ENCODE results near the gene CCDC124.

The CCDC124 gene

DNA sequence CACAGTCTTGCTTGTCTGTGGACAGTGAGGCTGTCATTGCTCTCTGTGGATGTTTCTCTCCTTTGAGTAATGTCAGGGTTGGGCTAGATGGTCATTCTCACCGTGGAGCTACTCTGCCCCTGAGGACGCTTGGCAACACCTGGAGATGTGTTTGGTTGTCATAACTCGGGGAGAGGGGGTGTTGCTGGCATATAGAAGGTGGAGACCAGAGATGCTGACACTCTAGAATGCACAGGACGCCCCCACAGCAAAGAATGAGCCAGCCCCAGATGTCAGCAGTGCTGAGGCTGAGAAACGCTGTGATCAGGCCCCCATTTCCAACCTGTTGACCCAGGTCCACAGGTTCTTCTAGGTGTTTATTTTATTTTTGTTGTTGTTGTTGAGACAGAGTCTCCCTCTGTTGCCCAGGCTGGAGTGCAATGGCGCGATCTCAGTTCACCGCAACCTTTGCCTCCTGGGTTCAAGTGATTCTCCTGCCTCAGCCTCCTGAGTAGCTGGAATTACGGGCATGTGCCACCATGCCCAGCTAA is 4.6 kb downstream of the CCDC124 start:
- no peak for FAIRE-seq

DNA sequence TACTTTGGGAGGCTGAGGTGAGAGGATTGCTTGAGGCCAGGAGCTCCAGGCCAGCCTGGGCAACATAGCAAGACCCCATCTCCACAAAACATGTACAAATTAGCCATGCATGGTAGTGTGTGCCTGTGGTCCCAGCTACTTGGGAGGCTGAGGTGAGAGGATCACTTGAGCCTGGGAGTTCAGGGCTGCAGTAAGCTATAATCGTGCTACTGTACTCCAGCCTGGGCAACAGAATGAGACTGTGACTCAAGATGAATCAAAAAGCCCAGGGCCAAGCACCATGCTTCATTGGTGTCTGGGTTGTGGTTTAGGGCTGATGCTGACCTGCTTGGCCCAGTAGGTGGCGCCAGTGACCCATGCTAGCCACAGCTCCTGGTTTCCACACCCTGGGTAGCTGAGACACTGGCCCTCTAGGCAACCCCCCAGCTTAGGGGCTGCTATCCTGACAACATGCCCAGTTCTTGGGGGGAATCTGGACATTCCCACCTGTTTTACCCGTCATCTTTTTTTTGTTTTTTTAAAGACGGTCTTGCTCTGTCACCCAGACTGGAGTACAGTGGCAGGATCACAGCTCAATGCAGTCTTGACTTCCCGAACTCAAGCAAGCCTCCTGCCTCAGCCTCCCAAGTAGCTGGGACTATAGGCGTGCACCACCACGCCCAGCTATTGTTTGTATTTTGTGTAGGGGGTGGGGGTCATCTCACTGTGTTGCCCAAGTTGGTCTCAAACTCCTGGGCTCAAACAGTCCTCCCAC is 5.5 kb downstream of the CCDC124 start:
- FAIRE-seq = no peak

DNA sequence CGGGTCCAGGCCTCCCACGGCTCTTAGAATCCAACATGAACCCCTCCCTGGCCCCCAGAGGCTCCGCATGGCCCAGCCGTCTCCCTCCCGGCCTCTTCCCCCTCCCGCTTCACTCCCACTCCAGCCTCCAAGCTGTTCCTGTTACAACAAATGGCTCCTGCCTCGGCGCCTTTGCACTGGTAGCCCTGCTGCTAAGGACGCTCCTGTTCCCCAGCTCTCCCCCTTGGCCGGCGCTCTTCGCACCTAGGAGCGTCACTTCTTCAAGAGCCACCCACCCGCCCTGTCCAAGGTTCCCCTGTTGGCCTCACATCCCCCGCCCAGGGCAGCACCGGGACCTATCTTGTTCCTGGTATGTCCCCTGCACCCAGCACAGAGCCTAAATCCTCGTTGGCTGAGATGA is 9.4 kb downstream of the CCDC124 start:
- no peak for FAIRE-seq

DNA sequence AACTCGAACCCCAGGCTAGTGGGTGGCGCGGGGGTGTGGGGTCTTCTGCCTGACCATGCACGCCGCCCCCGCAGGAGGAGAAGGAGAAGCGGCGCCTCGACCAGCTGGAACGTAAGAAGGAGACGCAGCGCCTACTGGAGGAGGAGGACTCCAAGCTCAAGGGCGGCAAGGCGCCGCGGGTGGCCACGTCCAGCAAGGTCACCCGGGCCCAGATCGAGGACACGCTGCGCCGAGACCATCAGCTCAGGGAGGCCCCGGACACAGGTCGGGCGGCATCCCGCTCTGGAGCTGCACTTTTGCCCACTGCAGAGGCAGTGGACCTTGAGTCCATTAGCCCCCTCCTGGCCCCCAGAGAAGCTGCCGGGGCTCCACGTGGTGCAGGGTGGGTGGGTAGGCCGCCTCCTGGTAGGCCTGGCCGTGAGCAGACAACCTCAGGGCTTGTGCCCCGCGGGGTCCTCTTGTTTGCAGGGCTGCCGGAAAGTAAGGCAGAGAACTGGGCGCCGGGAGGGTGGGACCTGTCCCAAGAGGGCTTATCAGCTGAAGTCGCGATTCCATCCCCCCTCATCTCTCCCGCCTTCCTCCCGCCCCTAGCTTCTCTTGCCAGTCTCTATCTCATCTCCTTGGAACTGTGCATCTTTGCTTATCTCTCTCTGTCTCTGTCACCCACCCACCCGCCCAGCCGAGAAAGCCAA is 9.9 kb downstream of the CCDC124 start:
- no peak for FAIRE-seq

DNA sequence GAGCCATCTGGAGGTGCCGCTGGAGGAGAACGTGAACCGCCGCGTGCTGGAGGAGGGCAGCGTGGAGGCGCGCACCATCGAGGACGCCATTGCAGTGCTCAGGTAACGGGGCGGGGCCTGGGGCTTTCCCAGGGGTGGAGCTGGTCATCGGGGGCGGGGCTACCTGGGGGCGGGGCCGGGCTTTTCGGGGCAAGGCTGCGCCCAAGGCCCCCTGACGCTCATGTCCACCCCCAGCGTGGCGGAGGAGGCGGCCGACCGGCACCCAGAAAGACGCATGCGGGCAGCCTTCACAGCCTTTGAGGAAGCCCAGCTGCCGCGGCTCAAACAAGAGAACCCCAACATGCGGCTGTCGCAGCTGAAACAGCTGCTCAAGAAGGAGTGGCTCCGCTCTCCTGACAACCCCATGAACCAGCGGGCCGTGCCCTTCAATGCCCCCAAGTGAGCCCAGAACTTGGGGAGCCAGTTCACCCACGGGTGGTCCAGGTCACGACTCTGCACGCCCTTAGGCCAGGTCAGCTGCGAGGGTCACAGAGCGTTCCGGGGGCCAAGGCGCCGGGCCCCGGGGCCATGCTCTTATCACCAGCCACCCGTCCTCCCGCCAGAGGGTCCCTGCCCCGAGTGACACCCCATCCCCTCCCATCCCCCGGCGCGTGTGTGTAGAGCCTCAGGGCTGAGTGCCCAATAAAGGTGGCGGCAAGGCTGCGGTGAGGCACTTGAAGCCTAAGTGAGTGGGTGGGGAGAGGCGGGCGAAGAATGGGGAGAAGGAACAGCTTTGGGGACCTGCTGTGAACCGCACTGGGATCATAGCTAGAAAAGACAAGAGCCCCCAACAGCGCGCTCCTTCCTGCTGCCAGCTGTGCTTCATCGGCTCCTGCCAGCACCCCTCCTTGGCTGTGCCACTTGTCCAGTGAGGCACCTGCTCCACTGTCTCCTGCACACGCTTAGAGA is 10.7 kb downstream of the CCDC124 start:
- FAIRE-seq = no peak

DNA sequence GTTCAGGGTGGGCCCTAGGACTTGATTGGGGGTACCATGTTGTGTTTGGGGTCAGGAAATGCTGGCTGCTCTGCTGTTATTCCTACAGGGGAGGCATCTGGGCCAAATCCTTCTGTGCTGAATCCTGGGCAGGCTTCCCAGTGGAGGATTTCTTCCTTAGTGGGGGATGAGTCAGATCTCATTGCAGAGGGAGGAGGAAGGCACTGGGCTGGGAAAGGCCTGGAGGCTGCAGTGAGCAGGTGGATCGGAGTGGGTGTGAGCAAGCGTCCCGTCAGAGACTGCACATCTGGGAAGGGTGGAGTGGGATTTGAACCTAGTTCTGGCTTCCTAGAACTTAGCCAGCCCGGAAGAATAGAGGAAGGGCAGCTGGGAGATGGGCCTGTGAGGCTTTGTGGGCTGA is 11.5 kb downstream of the CCDC124 start:
- no peak for FAIRE-seq

DNA sequence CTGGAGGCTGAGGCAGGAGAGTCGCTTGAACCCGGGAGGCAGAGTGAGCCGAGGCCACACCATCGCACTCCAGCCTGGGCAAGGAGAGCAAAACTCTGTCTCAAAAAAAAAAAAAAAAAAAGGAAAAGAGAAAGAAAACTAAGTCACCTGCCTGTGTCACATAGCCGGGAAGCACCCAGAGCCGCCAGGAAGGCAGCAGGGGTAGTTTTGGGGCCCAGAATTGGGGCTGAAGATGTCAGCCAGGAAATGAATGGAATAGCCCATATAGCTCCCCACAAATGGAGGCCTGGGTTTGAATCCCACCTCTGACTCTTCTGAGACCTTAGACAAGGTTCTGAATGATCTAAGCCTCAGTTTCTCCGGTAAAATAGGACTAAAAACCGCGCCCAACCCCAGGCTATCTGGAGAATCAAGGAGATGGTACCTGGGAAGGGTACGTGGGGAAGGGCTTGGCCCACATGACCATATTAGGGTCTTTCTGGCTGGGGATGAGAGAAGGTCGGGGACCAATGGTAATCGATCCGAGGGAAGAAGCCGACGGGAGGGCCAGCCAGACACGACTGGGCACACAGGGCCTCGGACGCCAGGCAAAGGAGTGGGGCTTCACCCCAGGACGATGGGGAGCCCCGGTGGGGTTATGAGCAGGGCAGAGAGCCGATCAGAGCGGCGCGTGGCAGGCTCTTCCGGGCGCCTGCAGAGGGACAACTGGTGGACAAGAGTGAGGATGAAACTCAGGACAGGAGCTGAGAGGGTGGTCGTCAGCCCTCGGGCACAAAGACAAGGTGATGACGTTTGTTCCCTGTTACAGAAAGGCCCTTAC is 14.4 kb downstream of the CCDC124 start:
- no peak for FAIRE-seq

DNA sequence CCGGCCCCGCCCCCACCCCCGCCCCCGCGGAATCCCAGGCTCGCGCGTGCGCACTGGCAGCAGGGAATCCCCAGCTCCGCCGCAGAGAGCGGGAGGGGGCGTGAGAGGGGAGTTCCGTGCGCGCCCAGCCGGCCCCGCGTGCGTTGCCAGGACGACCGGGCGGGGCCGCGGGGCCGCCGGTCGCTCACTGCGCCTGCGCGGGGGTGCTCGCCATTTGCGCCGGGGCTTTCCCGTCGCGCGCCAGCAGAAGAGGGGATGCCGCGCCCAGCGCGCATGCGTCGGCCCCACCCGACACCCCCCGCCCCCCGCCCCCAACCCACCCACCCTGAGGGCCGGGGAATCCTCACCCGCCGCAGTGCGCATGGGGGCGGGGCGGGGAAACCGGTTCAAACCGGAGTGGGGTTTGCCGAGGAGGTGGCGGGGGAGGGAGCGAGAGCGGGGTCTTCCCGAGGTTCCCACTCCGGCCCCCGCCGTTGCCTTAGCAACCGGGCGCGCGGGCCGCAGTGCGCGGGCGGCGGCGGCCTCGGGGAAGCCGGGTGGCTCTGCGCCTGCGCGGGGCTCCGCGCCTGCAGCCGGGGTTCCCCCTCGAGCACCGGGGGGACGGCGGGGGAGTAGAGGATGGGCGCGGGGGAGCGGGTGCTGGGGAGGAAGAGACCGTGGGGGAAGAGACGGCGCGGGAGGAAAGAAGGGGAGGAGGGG is 15.1 kb downstream of the CCDC124 start:
- no peak for FAIRE-seq

DNA sequence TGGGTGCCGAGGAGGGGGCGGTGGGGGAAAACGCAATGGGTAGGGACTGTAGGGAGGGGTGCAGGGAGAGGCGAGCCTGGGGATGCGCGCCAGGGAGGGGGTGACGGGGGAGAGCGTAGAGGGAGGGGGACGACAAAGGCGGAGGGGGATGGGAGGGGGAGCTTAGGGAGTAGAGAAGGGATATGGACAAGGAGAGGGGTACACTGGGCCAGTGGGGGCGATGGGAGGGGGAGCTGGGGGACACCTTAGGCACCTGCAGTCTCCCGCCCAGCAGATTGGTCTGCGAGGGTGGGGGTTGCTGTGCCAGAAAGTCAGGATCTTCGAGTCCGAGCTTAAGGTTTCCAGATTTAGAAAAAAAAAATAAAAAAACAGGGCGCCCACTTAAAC is 15.7 kb downstream of the CCDC124 start:
- FAIRE-seq = no peak

DNA sequence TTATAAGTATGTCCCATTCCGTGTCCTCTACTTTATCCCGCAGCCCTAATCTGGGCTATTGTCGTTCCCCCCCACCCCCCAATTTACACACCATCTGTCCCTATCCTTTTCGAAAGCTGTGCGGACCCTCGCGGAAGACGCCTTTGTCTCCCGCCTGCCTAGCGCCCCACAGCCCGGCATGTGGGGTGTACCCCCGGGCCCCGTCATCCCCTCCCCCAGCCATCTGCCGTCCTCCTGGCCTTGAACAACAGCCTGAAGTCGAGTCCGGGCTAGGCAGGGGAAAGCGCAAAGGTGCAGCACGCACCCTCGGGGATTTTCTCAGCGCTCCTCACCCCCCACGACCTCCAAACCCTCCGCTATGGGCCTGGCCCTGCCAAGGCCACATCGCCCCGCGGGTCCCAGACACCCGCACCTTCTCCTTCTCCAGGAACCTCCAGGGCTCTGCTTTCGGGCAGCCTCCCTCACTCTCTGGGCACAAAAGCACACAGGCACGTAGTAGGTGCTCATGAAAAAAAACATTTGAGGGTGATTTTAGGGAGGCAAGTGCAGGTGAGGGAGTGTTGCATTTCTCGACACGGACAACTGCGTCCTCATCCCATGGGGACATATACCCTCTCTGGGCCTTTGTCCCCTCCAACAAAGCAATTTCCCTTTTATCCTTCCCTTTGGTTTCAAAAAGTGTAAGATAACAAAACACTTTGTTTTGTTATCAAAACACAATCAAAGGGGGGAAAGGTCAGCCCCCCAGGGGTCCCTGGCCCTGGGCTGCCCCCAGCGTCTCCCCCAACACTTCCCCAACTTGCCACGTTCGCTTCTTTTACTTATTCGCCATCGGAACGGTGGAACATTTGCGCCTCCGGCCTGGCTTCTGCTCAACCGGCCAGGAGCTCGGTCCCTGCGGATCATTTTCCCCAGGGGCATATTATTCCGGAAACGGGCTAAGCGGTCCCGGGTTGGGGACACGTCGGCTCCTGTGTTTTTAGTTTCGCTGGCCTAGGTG is 16.4 kb downstream of the CCDC124 start:
- no peak for FAIRE-seq

DNA sequence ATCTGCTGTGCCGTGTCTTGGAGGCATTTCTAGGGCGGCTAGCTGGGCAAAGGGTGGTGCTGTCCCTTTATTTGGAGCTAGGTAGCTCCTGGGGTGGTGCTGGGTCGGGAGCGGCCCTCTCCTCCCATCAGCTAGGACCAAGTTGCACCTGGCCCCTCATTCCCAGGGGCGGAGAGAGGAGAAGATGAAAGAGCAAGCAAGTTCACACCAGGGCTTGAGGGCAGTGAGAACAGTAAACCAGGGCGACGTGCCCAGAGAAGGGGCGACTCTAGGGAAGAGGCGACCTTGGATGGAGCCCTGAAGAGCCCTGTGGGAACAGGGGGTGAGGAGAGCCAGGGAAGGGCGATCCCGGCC is 17.1 kb downstream of the CCDC124 start:
- FAIRE-seq = no peak

DNA sequence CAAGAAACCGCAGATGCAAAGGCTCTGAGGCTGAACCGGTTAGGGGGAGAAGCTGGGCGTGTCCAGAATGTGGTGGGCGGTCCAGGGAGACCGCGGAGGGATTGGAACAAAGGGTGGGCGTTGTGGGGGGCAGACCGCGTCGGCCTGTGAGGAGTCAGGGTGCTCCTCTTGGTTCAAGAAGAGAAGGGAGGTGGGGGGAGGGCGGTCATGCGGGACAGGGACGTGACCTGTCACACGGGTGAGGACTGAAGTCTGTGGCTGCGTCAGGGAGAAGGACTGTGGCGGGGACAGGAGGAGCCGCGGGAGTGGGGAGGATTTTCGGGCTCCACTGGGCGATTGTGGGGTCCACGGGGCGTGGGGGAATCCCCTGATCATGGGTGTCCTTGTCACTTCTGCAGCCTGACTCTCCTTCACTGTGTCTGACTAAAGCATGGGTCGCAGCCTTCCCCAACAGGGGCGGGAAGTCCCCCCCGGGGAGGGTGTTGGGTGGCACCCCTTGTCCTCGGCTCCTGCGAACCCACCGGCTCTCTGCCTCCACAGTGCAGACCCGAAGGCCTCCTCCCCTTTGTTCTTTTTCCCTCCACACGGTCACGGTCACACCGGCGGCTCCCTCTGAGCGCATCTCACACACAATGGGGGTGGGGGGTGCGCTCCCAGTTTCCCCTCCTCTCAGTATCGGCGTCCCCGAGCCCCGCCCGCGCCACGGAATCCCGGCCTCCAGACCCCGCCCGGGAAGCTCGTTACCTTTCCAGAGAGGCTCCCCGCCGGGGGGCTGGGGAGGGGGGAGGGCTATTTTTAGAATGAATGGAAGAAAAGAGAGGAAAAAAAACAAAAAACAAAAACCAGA is 17.7 kb downstream of the CCDC124 start:
- FAIRE-seq = no peak

DNA sequence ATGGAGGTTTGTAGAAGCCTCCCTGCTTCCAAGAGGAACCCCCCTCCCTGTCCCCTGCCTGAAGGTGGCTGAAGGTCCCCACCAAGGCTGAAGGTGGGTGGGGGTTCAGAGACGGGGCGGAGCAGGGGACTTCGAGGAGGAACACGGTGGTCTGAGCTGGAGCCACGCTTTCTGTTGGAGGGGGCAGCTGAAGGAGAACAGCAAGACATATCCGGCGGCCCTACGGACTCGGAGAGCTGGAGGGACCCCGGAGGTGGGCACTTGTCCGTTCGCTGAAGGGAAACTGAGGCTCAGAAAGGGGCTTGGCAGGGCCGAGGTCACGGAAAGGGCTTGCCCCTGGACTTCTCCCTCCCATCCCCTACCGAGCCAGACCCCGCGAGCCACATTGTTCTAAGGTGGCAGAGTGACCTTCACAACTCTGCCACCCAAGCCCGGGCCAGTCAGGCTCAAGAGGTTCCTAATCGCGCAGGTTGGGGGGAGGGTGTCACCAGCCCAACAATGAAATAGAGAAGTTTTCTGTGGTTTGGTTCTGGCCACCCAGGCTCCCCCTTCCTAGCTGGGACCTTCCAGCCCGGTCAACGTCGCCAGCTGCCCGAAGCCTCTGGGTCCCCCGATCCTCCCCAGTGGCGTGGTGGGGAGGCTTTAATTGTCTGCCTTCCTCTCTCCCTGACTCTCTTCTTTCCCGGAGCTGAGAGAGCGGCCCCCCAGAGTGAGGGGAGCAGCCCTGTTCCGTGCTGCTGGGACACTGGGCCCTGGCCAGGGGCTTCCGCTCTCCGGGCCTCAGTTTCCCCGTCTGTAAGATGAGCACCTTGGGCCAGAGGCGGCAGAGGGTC is 18.6 kb downstream of the CCDC124 start:
- FAIRE-seq = no peak

DNA sequence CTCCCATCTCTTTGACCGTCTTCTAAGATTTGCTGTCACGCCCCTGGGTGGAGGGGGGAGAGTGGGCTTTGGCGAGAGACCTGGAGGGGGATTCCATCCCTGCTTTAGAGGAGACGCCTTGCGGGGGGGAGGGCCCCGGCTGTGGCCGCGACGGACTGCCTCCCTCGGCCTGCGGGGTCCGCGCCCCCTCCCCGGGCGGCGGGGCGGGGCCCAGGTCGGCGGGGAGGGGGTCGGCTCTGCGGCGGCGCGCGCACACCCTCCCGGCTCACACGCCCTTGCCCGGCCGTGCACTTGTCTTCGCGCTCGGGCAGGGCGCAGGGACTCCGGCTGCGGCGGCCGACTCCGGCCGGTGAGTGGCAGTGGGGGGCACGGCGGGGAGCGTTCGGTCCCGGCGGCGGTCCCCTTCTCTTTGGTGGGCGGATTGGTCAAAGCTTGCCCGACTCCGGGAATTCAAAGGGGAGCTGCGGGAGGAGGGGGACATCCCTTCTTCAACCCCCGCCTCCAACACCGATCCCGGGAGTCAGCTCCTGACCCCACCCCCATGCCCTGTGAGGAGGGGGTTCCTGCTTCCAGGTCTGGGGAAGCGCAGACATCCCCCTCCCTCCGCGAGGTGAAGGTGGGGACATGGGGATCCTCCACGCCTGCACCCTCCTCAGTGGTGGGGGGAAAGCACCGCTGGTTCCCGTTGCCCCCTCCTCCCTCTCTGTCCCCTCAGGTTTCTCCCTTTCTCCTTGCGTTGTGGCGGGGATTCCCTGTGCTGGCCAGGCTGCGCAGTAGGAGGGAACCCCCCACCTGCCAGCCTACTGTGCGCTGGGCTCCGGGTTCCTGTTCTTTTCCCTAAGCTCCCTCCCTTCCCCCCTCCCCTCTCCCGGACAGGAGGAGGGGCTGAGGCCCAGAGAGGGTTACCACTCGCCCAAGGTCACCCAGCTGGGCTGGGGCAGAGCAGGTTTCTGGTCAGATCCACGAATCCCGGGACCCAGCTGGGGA is 19.5 kb downstream of the CCDC124 start:
- FAIRE-seq = no peak

DNA sequence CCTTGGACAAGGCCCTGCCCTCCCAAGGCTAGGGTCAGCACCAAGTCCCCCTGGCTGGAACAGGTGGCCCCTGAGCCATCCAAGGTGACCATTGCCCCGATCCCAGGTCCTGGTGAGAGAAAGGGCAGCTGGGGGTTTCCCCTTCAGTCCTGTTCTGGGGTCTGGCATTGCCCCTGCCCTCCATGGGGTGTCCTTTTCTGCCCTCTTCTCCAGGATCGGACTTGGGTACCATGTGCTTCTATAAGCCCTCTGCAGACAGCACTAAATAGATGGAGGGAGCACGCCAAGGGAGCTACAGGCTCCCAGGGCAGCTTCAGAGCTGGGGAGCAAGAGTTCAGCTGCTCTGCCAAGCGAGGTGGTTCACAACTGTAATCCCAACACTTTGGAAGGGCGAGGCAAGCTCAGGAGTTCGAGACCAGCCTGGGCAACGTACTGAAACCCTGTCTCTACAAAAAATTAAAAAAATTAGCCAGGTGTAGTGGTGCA is 20.5 kb downstream of the CCDC124 start:
- no peak for FAIRE-seq

DNA sequence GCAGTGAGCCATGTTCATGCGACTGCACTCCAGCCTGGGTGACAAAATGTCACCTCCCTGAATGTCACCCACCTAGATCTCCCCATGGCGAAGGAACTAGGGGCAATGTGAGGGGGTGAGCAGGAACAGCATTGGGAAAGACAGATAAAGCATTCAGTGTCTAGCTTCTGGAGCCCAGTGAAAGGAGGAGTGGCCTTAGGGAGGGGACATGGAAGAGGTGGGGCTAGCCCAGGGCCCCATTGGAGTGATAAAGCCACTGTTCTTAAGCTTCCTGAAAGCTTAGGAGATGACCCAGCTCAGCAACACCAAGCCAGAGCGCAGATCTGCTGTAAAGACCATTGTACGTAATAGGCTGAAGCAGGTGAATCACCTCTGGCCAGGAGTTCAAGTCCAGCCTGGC is 21.1 kb downstream of the CCDC124 start:
- no peak for FAIRE-seq

DNA sequence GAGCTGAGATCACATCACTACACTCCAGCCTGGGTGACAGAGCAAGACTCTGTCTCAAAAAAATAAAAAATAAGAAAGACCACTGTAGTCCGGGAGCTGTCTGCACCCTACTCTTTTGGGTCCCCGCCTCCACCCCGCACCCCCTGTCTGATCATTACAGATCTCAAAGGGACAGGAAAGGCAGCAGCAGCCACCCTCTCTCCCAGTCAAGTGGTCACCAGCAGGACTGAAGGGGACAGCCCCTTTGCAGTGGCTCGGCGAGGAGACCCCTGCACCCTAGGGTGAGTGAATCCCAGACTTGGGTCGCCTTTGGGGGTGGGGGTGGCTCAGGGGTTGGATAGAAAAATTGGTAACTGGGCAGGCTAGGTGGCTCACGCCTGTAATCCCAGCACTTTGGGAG is 21.6 kb downstream of the CCDC124 start:
- FAIRE-seq = no peak

Measured in TTC549 (cell line).